Smooth muscle cell (in vitro differentiated cells): Measurements from ENCODE around the gene LMNTD2. TPM values are rescaled to one million over a fixed set of nuclear protein-coding genes. Genes with fewer than 3 reads are reported as not detected.

Source experiments
- DNase-seq: peaks from one replicate; lab custom pipeline; 2025; ENCODE audit not compliant: unreplicated experiment; lab: John Stamatoyannopoulos, UW
- H2AFZ ChIP-seq: fragments of 200-600 bp; sonication (generic); 2 replicates; pipeline ENCODE4 v1.6.0; 2016; ENCODE audit warnings: antibody characterized with exemption, low read depth, mild to moderate bottlenecking
- H3F3A ChIP-seq: fragments of 200-600 bp; sonication (generic); 2 replicates; pipeline ENCODE4 v1.6.0; 2017; ENCODE audit warnings: antibody characterized with exemption, low read depth
- H3K27ac ChIP-seq: fragments of 200-600 bp; sonication (generic); 2 replicates; pipeline ENCODE4 v1.5.1; 2016; ENCODE audit warnings: low read depth, mild to moderate bottlenecking
- H3K27me3 ChIP-seq: fragments of 200-600 bp; sonication (generic); 2 replicates; pipeline ENCODE4 v1.6.1; 2016; ENCODE audit warnings: low read depth, mild to moderate bottlenecking
- H3K36me3 ChIP-seq: fragments of 200-600 bp; sonication (generic); 2 replicates; pipeline ENCODE4 v1.5.1; 2016; ENCODE audit warnings: low read depth
- H3K4me1 ChIP-seq: fragments of 200-600 bp; sonication (generic); 2 replicates; pipeline ENCODE4 v1.5.1; 2016; ENCODE audit warnings: low read depth
- H3K4me2 ChIP-seq: fragments of 200-600 bp; sonication (generic); 2 replicates; pipeline ENCODE4 v1.6.0; 2016; ENCODE audit warnings: mild to moderate bottlenecking
- H3K4me3 ChIP-seq: fragments of 200-600 bp; sonication (generic); 2 replicates; pipeline ENCODE4 v1.5.1; 2016; ENCODE audit warnings: mild to moderate bottlenecking
- H3K79me2 ChIP-seq: fragments of 200-600 bp; sonication (generic); 2 replicates; pipeline ENCODE4 v1.6.0; 2016; ENCODE audit warnings: low read depth, mild to moderate bottlenecking
- H3K9ac ChIP-seq: fragments of 200-600 bp; sonication (generic); 2 replicates; pipeline ENCODE4 v1.6.0; 2016; ENCODE audit warnings: low read depth
- H3K9me3 ChIP-seq: fragments of 200-600 bp; sonication (generic); replicated peaks from 2 replicates; pipeline ENCODE4 v1.5.1; 2016; ENCODE audit warnings: low read depth
- H4K20me1 ChIP-seq: fragments of 200-600 bp; sonication (generic); 2 replicates; pipeline ENCODE4 v1.6.0; 2016; ENCODE audit warnings: low read depth
- WGBS: methylation state at CpG from one replicate; pipeline ENCODE4 v1.1.7; 2016; ENCODE audit warnings: low lambda C conversion rate; 5-methylcytosine and 5-hydroxymethylcytosine counted together
- polyA plus RNA-seq: library from polyadenylated mRNA; unstranded; fragments of >200 nt; fragmentation: Nextera tagmentation; extraction: Ambion mirVana; gene quantifications from 2 replicates; pipeline ENCODE4 v1.2.1, GENCODE V29; 2016
- total RNA-seq: library from RNA; depleted of rRNA; stranded (reverse); fragments of >200 nt; gene quantifications from 2 replicates; pipeline ENCODE4 v1.2.3, GENCODE V29; 2014
- TF ChIP-seq, protein P1 (sequence below): fragments of 200-600 bp; sonication (generic); IDR thresholded peaks from 2 replicates; pipeline ENCODE4 v1.5.1; 2017; ENCODE audit warnings: borderline replicate concordance, mild to moderate bottlenecking, antibody characterized with exemption; ENCODE audit not compliant: insufficient read depth, poor library complexity, severe bottlenecking

LMNTD2 gene
- total and polyA plus RNA-seq, 2 experiments from 2014 or later: 3.6 TPM; not detected in 1

DNA sequence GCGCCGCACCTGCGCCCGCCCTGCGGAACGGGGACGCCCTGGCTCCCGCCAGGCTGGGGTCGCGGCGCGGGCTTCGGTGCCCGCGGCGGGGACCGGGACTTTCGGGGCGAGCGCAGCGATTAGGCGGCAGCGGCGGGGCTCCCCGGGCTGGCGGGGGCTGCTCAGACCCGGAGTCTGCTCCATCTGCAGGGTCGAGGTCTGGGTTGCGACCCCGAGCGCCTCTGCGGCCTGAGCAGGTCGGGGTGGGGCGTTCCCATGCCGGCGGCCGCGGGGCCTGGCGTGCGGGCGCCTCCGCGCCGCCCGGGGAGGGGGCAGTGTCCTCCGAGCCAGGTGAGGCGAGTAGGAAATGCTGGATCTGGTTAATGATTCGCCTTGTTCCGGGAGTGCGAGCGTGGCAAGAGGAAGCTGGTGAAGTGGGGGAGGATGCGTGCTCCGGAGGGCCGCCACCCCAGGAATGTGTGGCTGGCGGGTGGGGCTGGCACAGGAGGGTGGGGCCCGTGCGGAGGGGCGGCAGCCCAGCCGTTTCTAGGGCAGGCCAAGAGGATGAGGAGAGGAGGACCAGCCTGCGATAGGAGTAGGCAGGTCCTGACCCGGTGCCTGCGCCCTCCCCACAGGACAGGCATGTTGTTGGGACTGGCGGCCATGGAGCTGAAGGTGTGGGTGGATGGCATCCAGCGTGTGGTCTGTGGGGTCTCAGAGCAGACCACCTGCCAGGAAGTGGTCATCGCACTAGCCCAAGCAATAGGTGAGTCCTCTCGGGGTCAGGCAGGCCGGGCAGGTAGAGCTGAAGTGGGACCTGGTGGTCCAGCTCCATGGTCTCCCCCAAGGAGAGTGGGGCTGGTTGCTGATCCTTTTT is 838 bp upstream of the LMNTD2 start:
- no peak for DNase-seq
- H4K20me1 ChIP-seq: peaks cover 40% of the 10 kb centered on the region
- H3K4me1 ChIP-seq: peaks cover 8% of the 10 kb centered on the region
- no peaks in the 10 kb centered on the region for H3K79me2 ChIP-seq
- WGBS: 7% methylated on average over 64 of the region's 67 CpGs
- TF ChIP-seq, protein P1, sequence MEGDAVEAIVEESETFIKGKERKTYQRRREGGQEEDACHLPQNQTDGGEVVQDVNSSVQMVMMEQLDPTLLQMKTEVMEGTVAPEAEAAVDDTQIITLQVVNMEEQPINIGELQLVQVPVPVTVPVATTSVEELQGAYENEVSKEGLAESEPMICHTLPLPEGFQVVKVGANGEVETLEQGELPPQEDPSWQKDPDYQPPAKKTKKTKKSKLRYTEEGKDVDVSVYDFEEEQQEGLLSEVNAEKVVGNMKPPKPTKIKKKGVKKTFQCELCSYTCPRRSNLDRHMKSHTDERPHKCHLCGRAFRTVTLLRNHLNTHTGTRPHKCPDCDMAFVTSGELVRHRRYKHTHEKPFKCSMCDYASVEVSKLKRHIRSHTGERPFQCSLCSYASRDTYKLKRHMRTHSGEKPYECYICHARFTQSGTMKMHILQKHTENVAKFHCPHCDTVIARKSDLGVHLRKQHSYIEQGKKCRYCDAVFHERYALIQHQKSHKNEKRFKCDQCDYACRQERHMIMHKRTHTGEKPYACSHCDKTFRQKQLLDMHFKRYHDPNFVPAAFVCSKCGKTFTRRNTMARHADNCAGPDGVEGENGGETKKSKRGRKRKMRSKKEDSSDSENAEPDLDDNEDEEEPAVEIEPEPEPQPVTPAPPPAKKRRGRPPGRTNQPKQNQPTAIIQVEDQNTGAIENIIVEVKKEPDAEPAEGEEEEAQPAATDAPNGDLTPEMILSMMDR: no peak
- H3K27ac ChIP-seq: no peak overlapping the region
- H3K4me2 ChIP-seq: peak overlapping the region; percentile 98
- H3K4me3 ChIP-seq: peak overlapping the region; percentile 82
- no peaks in the 10 kb centered on the region for H3K36me3 ChIP-seq
- H3K9me3 ChIP-seq: no peaks in the 10 kb centered on the region
- H3K9ac ChIP-seq: no peak overlapping the region
- H2AFZ ChIP-seq: peak overlapping the region; percentile 37
- H3K27me3 ChIP-seq: peaks cover 27% of the 10 kb centered on the region
- peaks cover 4% of the 10 kb centered on the region for H3F3A ChIP-seq

DNA sequence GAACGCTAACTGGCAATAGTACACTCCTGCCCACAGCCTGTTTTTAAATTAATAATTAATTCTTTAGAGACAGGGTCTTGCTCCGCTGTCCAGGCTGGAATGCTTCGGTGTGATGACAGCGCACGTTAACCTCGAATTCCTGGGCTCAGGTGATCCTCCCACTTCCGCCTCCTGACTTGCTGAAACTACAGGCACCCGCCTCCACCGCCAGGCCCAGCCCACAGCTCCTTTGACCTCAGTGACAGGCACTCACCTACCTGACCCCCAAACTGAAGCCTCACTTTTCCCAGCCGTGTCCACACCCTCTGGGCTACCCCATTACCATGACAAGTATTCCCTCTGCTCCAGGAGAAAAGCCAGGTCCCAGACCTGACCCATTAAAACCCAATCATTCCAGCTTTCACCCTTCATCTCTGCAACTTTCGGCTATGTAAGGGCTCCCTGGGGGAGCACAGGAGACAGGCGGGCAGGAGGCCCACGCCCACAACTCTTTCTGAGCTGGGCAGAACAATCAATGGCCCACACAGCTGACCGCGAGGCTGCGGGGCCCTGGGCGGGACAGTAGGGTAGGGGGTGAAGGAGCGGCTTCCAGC is 730 bp downstream of the LMNTD2 start:
- no peak overlapping the region for H3K27ac ChIP-seq
- H4K20me1 ChIP-seq: peaks cover 25% of the 10 kb centered on the region

DNA sequence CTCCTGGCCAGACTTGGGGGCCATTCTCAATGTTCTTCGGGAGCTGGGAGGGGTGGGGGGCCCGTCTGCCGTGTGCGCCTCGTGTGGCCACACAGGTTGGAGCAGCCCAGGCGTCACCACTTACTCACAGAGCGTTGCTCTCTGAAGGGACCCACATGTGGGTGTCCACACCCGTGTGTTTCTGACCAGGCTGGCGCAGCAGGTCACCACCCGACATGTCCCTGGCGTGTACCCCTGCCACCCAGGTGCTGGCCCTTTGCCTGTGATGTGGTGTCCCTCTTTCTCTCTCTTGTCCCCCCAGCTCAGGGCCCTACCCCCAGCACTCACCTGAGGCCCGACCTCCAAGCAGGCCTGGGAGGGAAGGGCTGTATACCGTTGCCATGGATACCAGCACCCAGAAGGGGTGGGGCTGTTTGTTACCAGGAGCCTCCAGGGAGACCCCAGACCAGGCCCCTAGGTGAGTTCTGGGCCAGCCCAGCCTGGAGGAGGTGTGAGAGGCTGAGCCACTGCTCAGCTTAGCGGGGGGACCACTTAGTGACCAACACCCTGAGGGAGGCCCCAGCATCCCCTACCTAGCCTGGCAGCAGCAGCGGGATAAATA is 1.4 kb downstream of the LMNTD2 start:
- Histone ChIP-seq H3K9ac (no peak overlapping the region), H3K27ac (no peak overlapping the region), H3K9me3 (no peaks in the 10 kb centered on the region), H3K36me3 (no peaks in the 10 kb centered on the region), H3K4me2 (no peak overlapping the region), H3K27me3 (peaks cover 48% of the 10 kb centered on the region), H2AFZ (no peak overlapping the region), H4K20me1 (peaks cover 24% of the 10 kb centered on the region), H3K4me3 (no peak overlapping the region), H3K79me2 (no peaks in the 10 kb centered on the region), H3F3A (no peaks in the 10 kb centered on the region), H3K4me1 (peaks cover 8% of the 10 kb centered on the region)
- TF ChIP-seq, protein P1: no peak
- 89% methylated on average over 13 of the region's 15 CpGs for WGBS
- DNase-seq: no peak

More for the DNA sequence above, 730 bp downstream of the LMNTD2 start:
- Histone ChIP-seq H3K9ac (no peak overlapping the region), H2AFZ (no peak overlapping the region), H3K4me2 (peak overlapping the region; percentile 98), H3K4me1 (peaks cover 5% of the 10 kb centered on the region), H3K27me3 (peaks cover 41% of the 10 kb centered on the region), H3K9me3 (no peaks in the 10 kb centered on the region), H3K79me2 (no peaks in the 10 kb centered on the region), H3F3A (no peaks in the 10 kb centered on the region), H3K4me3 (peak overlapping the region; percentile 82), H3K36me3 (no peaks in the 10 kb centered on the region)
- TF ChIP-seq, protein P1: no peak
- 65% methylated on average over 18 of the region's 18 CpGs for WGBS
- DNase-seq: no peak
